ENCODE data around the gene CCDC97.

DNA sequence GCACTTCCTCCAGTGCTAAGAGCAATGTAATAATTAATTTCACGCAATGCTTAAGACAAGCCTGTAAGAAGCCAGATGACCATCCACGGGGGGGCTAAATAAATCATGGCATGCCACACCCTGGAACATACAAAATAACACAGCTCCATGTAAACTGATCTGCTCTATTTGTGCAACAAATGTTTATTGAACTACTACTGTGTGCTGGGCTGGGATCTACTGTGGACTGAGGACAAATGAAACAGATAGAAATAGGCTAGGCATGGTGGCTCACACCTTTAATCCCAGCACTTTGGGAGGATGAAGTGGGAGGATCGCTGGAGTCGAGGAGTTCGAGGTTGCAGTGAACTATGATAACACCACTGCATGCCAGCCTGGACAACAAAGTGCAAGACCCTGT, 22.5 kb downstream of the CCDC97 start:
- TF ChIP-seq, protein P1, sequence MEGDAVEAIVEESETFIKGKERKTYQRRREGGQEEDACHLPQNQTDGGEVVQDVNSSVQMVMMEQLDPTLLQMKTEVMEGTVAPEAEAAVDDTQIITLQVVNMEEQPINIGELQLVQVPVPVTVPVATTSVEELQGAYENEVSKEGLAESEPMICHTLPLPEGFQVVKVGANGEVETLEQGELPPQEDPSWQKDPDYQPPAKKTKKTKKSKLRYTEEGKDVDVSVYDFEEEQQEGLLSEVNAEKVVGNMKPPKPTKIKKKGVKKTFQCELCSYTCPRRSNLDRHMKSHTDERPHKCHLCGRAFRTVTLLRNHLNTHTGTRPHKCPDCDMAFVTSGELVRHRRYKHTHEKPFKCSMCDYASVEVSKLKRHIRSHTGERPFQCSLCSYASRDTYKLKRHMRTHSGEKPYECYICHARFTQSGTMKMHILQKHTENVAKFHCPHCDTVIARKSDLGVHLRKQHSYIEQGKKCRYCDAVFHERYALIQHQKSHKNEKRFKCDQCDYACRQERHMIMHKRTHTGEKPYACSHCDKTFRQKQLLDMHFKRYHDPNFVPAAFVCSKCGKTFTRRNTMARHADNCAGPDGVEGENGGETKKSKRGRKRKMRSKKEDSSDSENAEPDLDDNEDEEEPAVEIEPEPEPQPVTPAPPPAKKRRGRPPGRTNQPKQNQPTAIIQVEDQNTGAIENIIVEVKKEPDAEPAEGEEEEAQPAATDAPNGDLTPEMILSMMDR (IDR thresholded peaks at IDR 0.05), result no peak
- TF ChIP-seq FOSL2 (IDR thresholded peaks at IDR 0.05; ENCODE audit: borderline replicate concordance, low read depth), result no peak
- no peak for TF ChIP-seq CHD2 (IDR thresholded peaks at IDR 0.05; ENCODE audit: low read length, partially characterized antibody)
- TF ChIP-seq USF2 (IDR thresholded peaks at IDR 0.05; ENCODE audit: borderline replicate concordance, low read depth, low read length), result no peak
- TF ChIP-seq MAX (IDR thresholded peaks at IDR 0.05; ENCODE audit: low read depth), result no peak

Data from SK-N-SH (cell line).